ENCODE data around the gene COL26A1.

The COL26A1 gene

GRCh38 chr7:101373812-101374614, 11.3 kb downstream of the COL26A1 start:
- DNase-seq: no peak

- no peak for DNase-seq
Observed at GRCh38 chr7:101374990-101375389, 12.3 kb downstream of the COL26A1 start.

GRCh38 chr7:101376601-101377000, 13.9 kb downstream of the COL26A1 start:
- DNase-seq: no peak

- no peak for DNase-seq
Observed at GRCh38 chr7:101377189-101377736, 14.6 kb downstream of the COL26A1 start.

GRCh38 chr7:101378751-101379174, 16.1 kb downstream of the COL26A1 start:
- no peak for DNase-seq

GRCh38 chr7:101379302-101379701, 16.6 kb downstream of the COL26A1 start:
- DNase-seq: no peak

- no peak for DNase-seq
Observed at GRCh38 chr7:101381549-101382111, 19.0 kb downstream of the COL26A1 start.

GRCh38 chr7:101382937-101383336, 20.3 kb downstream of the COL26A1 start:
- DNase-seq: no peak

GRCh38 chr7:101386177-101386557, 23.5 kb downstream of the COL26A1 start:
- DNase-seq: no peak

GRCh38 chr7:101386558-101387231, 24.0 kb downstream of the COL26A1 start:
- no peak for DNase-seq

- no peak for DNase-seq
Observed at GRCh38 chr7:101390901-101391301, 28.2 kb downstream of the COL26A1 start.

GRCh38 chr7:101391991-101392390, 29.3 kb downstream of the COL26A1 start:
- no peak for DNase-seq

GRCh38 chr7:101393865-101394264, 31.2 kb downstream of the COL26A1 start:
- DNase-seq: no peak

GRCh38 chr7:101395376-101395775, 32.7 kb downstream of the COL26A1 start:
- DNase-seq: no peak

- no peak for DNase-seq
Observed at GRCh38 chr7:101397243-101397642, 34.6 kb downstream of the COL26A1 start.

- DNase-seq: no peak
Observed at GRCh38 chr7:101397770-101398324, 35.2 kb downstream of the COL26A1 start.

- DNase-seq: no peak
Observed at GRCh38 chr7:101398396-101399289, 36.0 kb downstream of the COL26A1 start.

GRCh38 chr7:101399759-101400158, 37.1 kb downstream of the COL26A1 start:
- no peak for DNase-seq

- no peak for DNase-seq
Observed at GRCh38 chr7:101400751-101401150, 38.1 kb downstream of the COL26A1 start.

GRCh38 chr7:101401390-101402080, 38.9 kb downstream of the COL26A1 start:
- no peak for DNase-seq

- no peak for DNase-seq
Observed at GRCh38 chr7:101402081-101402779, 39.6 kb downstream of the COL26A1 start.
